HepG2 (cell line): ENCODE results near the gene DMRT1. TPM values are rescaled to one million over a fixed set of nuclear protein-coding genes. Genes with fewer than 3 reads are reported as not detected.

Experiments
- ATAC-seq: fragments of 200-7000 bp; cut with Tn5 transposase; 3 replicates; pipeline ENCODE4 v1.9.1; 2020; ENCODE audit warnings: mild to moderate bottlenecking, moderate library complexity
- BruUV-seq: library from RNA; stranded (reverse); fragments of 400-500 nt; replicated peaks from 2 replicates; lab custom pipeline; 2021; lab: Mats Ljungman, UMichigan
- CTCF ChIA-PET: fragments of 300-600 bp; formaldehyde crosslinking; extraction: SDS; loops from one replicate; lab custom pipeline; 2021; ENCODE audit warnings: low total read pairs, inconsistent platforms, low intra/inter-chr PET ratio; lab: Yijun Ruan, JAX
- POLR2A ChIA-PET: fragments of 350-600 bp; sonication (Branson Sonifier 250); formaldehyde crosslinking; loops from one replicate; lab custom pipeline; 2020; ENCODE audit warnings: antibody characterized with exemption, inconsistent platforms; lab: Yijun Ruan, JAX
- DNase-seq: peaks from one replicate; pipeline ENCODE4 v3.0.0-alpha.2; 2015; ENCODE audit warnings: low spot score
- FAIRE-seq: peaks from 3 replicates; lab custom pipeline; 2011; peaks lifted over from hg19 to GRCh38; lab: Jason Lieb, UNC
- H2AFZ ChIP-seq: one replicate; pipeline ENCODE4 v1.6.1; 2011; ENCODE audit warnings: low read length, inconsistent platforms
- H3K27ac ChIP-seq: fragments of 300-600 bp; 3 replicates; pipeline ENCODE4 v1.8.0; 2011; ENCODE audit warnings: mixed run types, mild to moderate bottlenecking, mixed read lengths, low read length, inconsistent platforms; ENCODE audit not compliant: insufficient read depth; ENCODE audit errors: extremely low read length
- H3K27me3 ChIP-seq, 2 experiments: fragments of 200-600 bp in 1 of 2; 2 replicates in 1 of 2; 3 replicates in 1 of 2; pipeline versions ENCODE4 v1.6.0 to v1.8.0; 2011; ENCODE audit warnings: low read length in 2 of 2, mild to moderate bottlenecking in 2 of 2, moderate library complexity in 2 of 2, inconsistent platforms in 1 of 2; ENCODE audit not compliant: insufficient read depth in 2 of 2, control insufficient read depth in 1 of 2
- H3K36me3 ChIP-seq, 2 experiments: fragments of 200-600 bp in 1 of 2; replicated peaks in 1 of 2; 2 replicates in 1 of 2; 3 replicates in 1 of 2; pipeline versions ENCODE4 v1.5.1 to v1.8.0; 2011; ENCODE audit warnings: low read length in 2 of 2, inconsistent platforms in 1 of 2; ENCODE audit not compliant: insufficient read depth in 2 of 2, control insufficient read depth in 1 of 2
- H3K4me1 ChIP-seq: 2 replicates; pipeline ENCODE4 v1.5.1; 2012; ENCODE audit warnings: low read length, inconsistent platforms; ENCODE audit not compliant: insufficient read depth
- H3K4me2 ChIP-seq: 2 replicates; pipeline ENCODE4 v1.6.0; 2011; ENCODE audit warnings: low read depth, low read length, inconsistent platforms
- H3K4me3 ChIP-seq, 3 experiments: fragments of 200-600 bp in 1 of 3; sonication (generic), shearing (Covaris generic) in 1 of 3; replicated peaks in 1 of 3; 2 replicates each; pipeline ENCODE4 v1.5.1; 2011 to 2016; ENCODE audit warnings: low read length in 3 of 3, inconsistent platforms in 2 of 3, low read depth in 2 of 3, mild to moderate bottlenecking in 2 of 3, control low read depth in 1 of 3, mixed read lengths in 1 of 3; ENCODE audit not compliant: insufficient read depth in 1 of 3
- H3K79me2 ChIP-seq: one replicate; pipeline ENCODE4 v1.6.1; 2011; ENCODE audit warnings: low read length, inconsistent platforms; ENCODE audit not compliant: insufficient read depth
- H3K9ac ChIP-seq: 2 replicates; pipeline ENCODE4 v1.6.0; 2011; ENCODE audit warnings: mild to moderate bottlenecking, low read depth, low read length, inconsistent platforms; ENCODE audit not compliant: insufficient read depth
- H3K9me3 ChIP-seq: 2 replicates; pipeline ENCODE4 v1.5.1; 2012; ENCODE audit warnings: mild to moderate bottlenecking, low read length
- H4K20me1 ChIP-seq: 2 replicates; pipeline ENCODE4 v1.6.0; 2011; ENCODE audit warnings: inconsistent platforms, mild to moderate bottlenecking, low read length, moderate library complexity; ENCODE audit not compliant: insufficient read depth
- GPN1 ChIP-seq: sonication (generic); formaldehyde crosslinking; IDR thresholded peaks from 2 replicates; pipeline ENCODE4 v1.5.1; 2020; ENCODE audit warnings: missing genetic modification reagents, borderline replicate concordance
- ISX ChIP-seq: sonication (generic); formaldehyde crosslinking; conservative IDR thresholded peaks from 2 replicates; pipeline ENCODE4 v1.5.0; 2020; ENCODE audit warnings: missing genetic modification reagents
- KAT8 ChIP-seq: IDR thresholded peaks from 2 replicates; pipeline ENCODE4 v1.6.1; 2016; ENCODE audit warnings: missing genetic modification reagents, missing compliant biosample characterization
- KLF12 ChIP-seq: sonication (generic); formaldehyde crosslinking; IDR thresholded peaks from 2 replicates; pipeline ENCODE4 v1.4.0; 2020; ENCODE audit warnings: missing genetic modification reagents, borderline replicate concordance
- MED8 ChIP-seq: sonication (generic); formaldehyde crosslinking; IDR thresholded peaks from 2 replicates; pipeline ENCODE4 v1.8.1; 2023; ENCODE audit warnings: mild to moderate bottlenecking, missing genetic modification reagents; ENCODE audit not compliant: insufficient replicate concordance
- NFKB2 ChIP-seq: sonication (generic); formaldehyde crosslinking; IDR thresholded peaks from 2 replicates; pipeline ENCODE4 v1.4.0; 2020; ENCODE audit warnings: missing genetic modification reagents, borderline replicate concordance
- ZBTB20 ChIP-seq: sonication (generic); formaldehyde crosslinking; IDR thresholded peaks from 2 replicates; pipeline ENCODE4 v1.8.1; 2023; ENCODE audit warnings: missing genetic modification reagents, low read depth, mild to moderate bottlenecking, borderline replicate concordance
- ZNF337 ChIP-seq: sonication (generic); formaldehyde crosslinking; IDR thresholded peaks from 2 replicates; pipeline ENCODE4 v1.5.1; 2020; ENCODE audit warnings: missing genetic modification reagents, low read depth, mild to moderate bottlenecking, borderline replicate concordance
- ZNF407 ChIP-seq: sonication (generic); formaldehyde crosslinking; IDR thresholded peaks from one replicate; pipeline ENCODE4 v1.5.1; 2020; ENCODE audit warnings: mild to moderate bottlenecking, missing genetic modification reagents; ENCODE audit errors: not compliant biosample characterization
- ZNF451 ChIP-seq: sonication (generic); formaldehyde crosslinking; IDR thresholded peaks from 2 replicates; pipeline ENCODE4 v1.5.0; 2020; ENCODE audit warnings: mild to moderate bottlenecking, missing genetic modification reagents
- ZNF678 ChIP-seq: sonication (generic); formaldehyde crosslinking; IDR thresholded peaks from 2 replicates; pipeline ENCODE4 v1.4.0; 2020; ENCODE audit warnings: mild to moderate bottlenecking, missing genetic modification reagents
- ZNF7 ChIP-seq: IDR thresholded peaks from 2 replicates; pipeline ENCODE4 v1.6.1; 2016; ENCODE audit warnings: missing biosample characterization, missing genetic modification reagents
- WGBS: methylation state at CpG from one replicate; pipeline ENCODE4 v1.1.6; 2017; ENCODE audit warnings: low lambda C conversion rate; 5-methylcytosine and 5-hydroxymethylcytosine counted together
- in situ Hi-C: cut with HindIII; loops from 2 replicates; pipeline ENCODE4 v1.10.0; 2017; ENCODE audit warnings: low pct_unique_long_range_greater_than_20kb; ENCODE audit not compliant: extremely low pct_ligation_motif_present
- intact Hi-C: fragments of 100-400 bp; cut with micrococcal nuclease; formaldehyde crosslinking; loops from one replicate; pipeline ENCODE4 v1.10.0; 2022; ENCODE audit not compliant: unreplicated experiment
- polyA plus RNA-seq, 8 experiments: library from polyadenylated mRNA; depleted of rRNA in 3 of 8; stranded (reverse) in 7 of 8; unstranded in 1 of 8; fragments of >200 nt; fragmentation: Illumina TruSeq in 4 of 8; extraction: Trizol in 4 of 8; gene quantifications; 2 replicates each; pipeline versions ENCODE4 v1.2.1 to v1.2.3, GENCODE V29; 2011 to 2016; ENCODE audit warnings: low read depth in 4 of 8, missing spikeins in 1 of 8, mixed read lengths in 1 of 8; ENCODE audit not compliant: insufficient read depth in 1 of 8
- total RNA-seq, 5 experiments: library from RNA; depleted of rRNA; stranded (reverse); fragments of >200 nt; fragmentation: Illumina TruSeq; extraction: Trizol; gene quantifications; 2 replicates each; pipeline ENCODE4 v1.2.3, GENCODE V29; 2016; ENCODE audit warnings: low read depth in 1 of 5
- TF ChIP-seq, protein P1 (sequence below): sonication (generic); formaldehyde crosslinking; IDR thresholded peaks from 2 replicates; pipeline ENCODE4 v1.4.0; 2020; ENCODE audit warnings: missing genetic modification reagents

Gene DMRT1
- total and polyA plus RNA-seq, 2 of the 13 experiments (the other 11 are each of a cell fraction or from before 2014, with no cell fraction given), result not detected

DNA sequence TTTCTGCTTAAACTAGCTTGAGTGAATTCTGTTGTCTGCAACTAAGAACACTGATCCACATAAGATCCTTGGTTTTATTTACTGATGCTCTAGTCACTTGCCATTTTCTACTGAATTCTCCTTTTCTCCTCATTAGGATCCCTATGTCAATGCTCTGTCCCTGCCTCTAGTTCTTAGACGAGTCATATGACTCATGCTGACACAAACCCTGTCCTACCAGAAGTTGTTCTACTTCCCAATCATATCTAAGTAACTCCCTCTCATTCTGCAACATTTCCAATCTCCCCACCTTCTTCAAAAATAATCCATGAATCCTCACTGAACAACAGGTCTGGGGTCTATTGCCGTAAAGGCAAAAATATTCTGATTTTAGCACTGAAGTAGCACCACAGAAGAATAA lies 47.1 kb upstream of the DMRT1 start (continued):
- TF ChIP-seq ZNF407 (CRISPR knock-in tag) (no peak), NFKB2 (CRISPR knock-in tag) (no peak), ZNF7 (no peak)
- TF ChIP-seq, all 625 proteins: peak for 0

DNA sequence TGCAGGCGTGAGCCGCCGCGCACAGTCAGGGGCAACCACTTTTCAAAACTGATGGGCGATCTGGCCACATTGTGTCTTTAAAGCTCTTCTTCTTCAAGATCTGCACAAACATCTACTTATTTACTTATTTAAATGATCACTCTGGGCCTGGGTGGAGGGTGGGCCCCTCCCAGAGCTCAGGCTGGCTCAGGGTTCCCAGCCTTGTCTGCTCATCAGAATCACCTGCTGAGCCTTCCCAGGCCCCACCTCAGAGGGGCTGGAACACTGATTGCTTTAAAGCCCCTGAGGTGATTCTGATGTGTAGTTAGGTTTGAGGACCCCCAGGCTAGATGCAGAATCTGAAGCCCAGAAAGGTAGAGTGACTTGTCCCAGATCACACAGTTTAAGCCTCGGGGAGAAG lies 45.6 kb upstream of the DMRT1 start:
- BruUV-seq, result no TSS peak
- no peak for TF ChIP-seq ZNF678 (CRISPR knock-in tag)
- TF ChIP-seq ZNF451 (CRISPR knock-in tag), result no peak
- TF ChIP-seq, protein P1, sequence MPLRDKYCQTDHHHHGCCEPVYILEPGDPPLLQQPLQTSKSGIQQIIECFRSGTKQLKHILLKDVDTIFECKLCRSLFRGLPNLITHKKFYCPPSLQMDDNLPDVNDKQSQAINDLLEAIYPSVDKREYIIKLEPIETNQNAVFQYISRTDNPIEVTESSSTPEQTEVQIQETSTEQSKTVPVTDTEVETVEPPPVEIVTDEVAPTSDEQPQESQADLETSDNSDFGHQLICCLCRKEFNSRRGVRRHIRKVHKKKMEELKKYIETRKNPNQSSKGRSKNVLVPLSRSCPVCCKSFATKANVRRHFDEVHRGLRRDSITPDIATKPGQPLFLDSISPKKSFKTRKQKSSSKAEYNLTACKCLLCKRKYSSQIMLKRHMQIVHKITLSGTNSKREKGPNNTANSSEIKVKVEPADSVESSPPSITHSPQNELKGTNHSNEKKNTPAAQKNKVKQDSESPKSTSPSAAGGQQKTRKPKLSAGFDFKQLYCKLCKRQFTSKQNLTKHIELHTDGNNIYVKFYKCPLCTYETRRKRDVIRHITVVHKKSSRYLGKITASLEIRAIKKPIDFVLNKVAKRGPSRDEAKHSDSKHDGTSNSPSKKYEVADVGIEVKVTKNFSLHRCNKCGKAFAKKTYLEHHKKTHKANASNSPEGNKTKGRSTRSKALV (CRISPR knock-in tag), result no peak
- TF ChIP-seq KAT8 (CRISPR knock-in tag), result no peak
- no peak for TF ChIP-seq ISX
- no peak for TF ChIP-seq MED8
- no peak for TF ChIP-seq GPN1 (CRISPR knock-in tag)
- no peak for TF ChIP-seq ZNF337 (CRISPR knock-in tag)
- no peak for TF ChIP-seq ZBTB20 (CRISPR knock-in tag)
- TF ChIP-seq KLF12 (CRISPR knock-in tag), result no peak

More for the DNA sequence above, 45.6 kb upstream of the DMRT1 start:
- POLR2A ChIA-PET, result no interaction called here
- no peak for DNase-seq
- no peaks in the 10 kb centered on the region for H3K79me2 ChIP-seq
- no peaks in the 10 kb centered on the region for H3K27me3 ChIP-seq
- H4K20me1 ChIP-seq, result no peaks in the 10 kb centered on the region
- in situ Hi-C loops (no loop called here), intact Hi-C loops (no loop called here)
- no peak overlapping the region for H3K27ac ChIP-seq
- no peak overlapping the region for H3K4me2 ChIP-seq
- no peak overlapping the region for H2AFZ ChIP-seq
- H3K4me3 ChIP-seq, result no peak overlapping the region
- H3K36me3 ChIP-seq, result no peaks in the 10 kb centered on the region
- no peak overlapping the region for H3K9ac ChIP-seq
- CTCF ChIA-PET, result no interaction called here
- FAIRE-seq, result no peak
- H3K4me1 ChIP-seq, result peaks cover 30% of the 10 kb centered on the region
- 93% methylated on average over 6 of the region's 6 CpGs for WGBS
- no peak for ATAC-seq
- H3K9me3 ChIP-seq, result no peaks in the 10 kb centered on the region
